Skeletal muscle tissue (tissue), 4 donors: ENCODE results near the gene PRPS1L1. TPM values are rescaled to one million over a fixed set of nuclear protein-coding genes. Genes with fewer than 3 reads are reported as not detected.

Experiments used
- H3K27ac ChIP-seq: one replicate; pipeline ENCODE4 v1.7.0; 2013; ENCODE audit warnings: mild to moderate bottlenecking, low read depth, low read length, inconsistent platforms
- H3K27me3 ChIP-seq, 3 donors: one replicate each; pipeline ENCODE4 v1.7.0; 2013; ENCODE audit warnings: low read length in 3 of 3; ENCODE audit not compliant: control insufficient read depth in 3 of 3, insufficient read depth in 3 of 3
- H3K36me3 ChIP-seq, 3 donors: one replicate each; pipeline ENCODE4 v1.7.0; 2013; ENCODE audit warnings: low read length in 3 of 3; ENCODE audit not compliant: control insufficient read depth in 3 of 3, insufficient read depth in 3 of 3
- H3K4me1 ChIP-seq, 3 donors: one replicate each; pipeline ENCODE4 v1.7.0; 2013; ENCODE audit warnings: low read length in 3 of 3, mild to moderate bottlenecking in 3 of 3; ENCODE audit not compliant: control insufficient read depth in 3 of 3, insufficient read depth in 3 of 3
- H3K4me3 ChIP-seq, 3 donors: one replicate each; pipeline ENCODE4 v1.7.0; 2013; ENCODE audit warnings: low read length in 3 of 3
- H3K9ac ChIP-seq, 3 donors: one replicate each; pipeline ENCODE4 v1.7.0; 2013; ENCODE audit warnings: low read length in 3 of 3, mild to moderate bottlenecking in 3 of 3, moderate library complexity in 2 of 3, low read depth in 1 of 3
- H3K9me3 ChIP-seq, 3 donors: one replicate each; pipeline ENCODE4 v1.7.0; 2013; ENCODE audit warnings: low read length in 3 of 3; ENCODE audit not compliant: control insufficient read depth in 3 of 3
- total RNA-seq: library from RNA; depleted of rRNA; stranded (reverse); fragments of >200 nt; gene quantifications from one replicate; pipeline ENCODE4 v1.2.3, GENCODE V29; 2014
- donor health status: Osteomylitis.

PRPS1L1 gene
- total RNA-seq, 1 donor from 2014 or later: not detected

DNA sequence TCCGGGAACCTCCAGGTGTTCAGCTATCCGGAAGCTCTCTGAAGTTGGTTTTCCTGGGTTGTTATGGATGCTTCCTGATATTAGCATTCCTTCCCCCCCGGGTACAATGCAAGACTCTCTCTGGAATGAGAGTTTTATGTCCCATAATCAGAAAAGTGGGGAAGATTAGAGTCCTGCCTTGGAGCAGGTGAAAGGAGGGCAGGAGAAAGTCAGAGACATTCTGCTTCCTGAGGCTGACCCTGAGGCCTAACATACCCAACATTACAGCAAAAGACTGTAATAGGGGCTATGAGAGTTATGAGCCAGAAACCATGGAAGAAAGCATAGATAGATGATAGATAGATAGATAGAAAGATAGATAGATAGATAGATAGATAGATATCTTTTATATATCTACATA is 36.9 kb downstream of the PRPS1L1 start:
- Histone ChIP-seq H3K36me3 (no peaks in the 10 kb centered on the region), H3K27me3 (no peaks in the 10 kb centered on the region), H3K4me3 (no peak overlapping the region), H3K4me1 (no peaks in the 10 kb centered on the region), H3K9ac (no peak overlapping the region), H3K27ac (no peak overlapping the region), H3K9me3 (no peaks in the 10 kb centered on the region)

GRCh38 chr7:17989546-17989945 is 38.1 kb downstream of the PRPS1L1 start:
- H3K4me1 ChIP-seq: no peaks in the 10 kb centered on the region
- no peak overlapping the region for H3K9ac ChIP-seq
- no peak overlapping the region for H3K27ac ChIP-seq
- no peaks in the 10 kb centered on the region for H3K9me3 ChIP-seq
- H3K4me3 ChIP-seq: no peak overlapping the region
- H3K36me3 ChIP-seq: no peaks in the 10 kb centered on the region
- no peaks in the 10 kb centered on the region for H3K27me3 ChIP-seq

- Histone ChIP-seq H3K4me1 (no peaks in the 10 kb centered on the region), H3K36me3 (no peaks in the 10 kb centered on the region), H3K27me3 (no peaks in the 10 kb centered on the region), H3K27ac (no peak overlapping the region), H3K4me3 (no peak overlapping the region), H3K9ac (no peak overlapping the region), H3K9me3 (no peaks in the 10 kb centered on the region)
Measured at GRCh38 chr7:17988858-17989257, 38.8 kb downstream of the PRPS1L1 start.

GRCh38 chr7:17988141-17988540 is 39.5 kb downstream of the PRPS1L1 start:
- Histone ChIP-seq H3K27me3 (no peaks in the 10 kb centered on the region), H3K4me3 (no peak overlapping the region), H3K4me1 (no peaks in the 10 kb centered on the region), H3K36me3 (no peaks in the 10 kb centered on the region), H3K27ac (no peak overlapping the region), H3K9ac (no peak overlapping the region), H3K9me3 (no peaks in the 10 kb centered on the region)

- Histone ChIP-seq H3K4me3 (no peak overlapping the region), H3K9me3 (no peaks in the 10 kb centered on the region), H3K36me3 (no peaks in the 10 kb centered on the region), H3K27me3 (no peaks in the 10 kb centered on the region), H3K27ac (no peak overlapping the region), H3K4me1 (no peaks in the 10 kb centered on the region), H3K9ac (no peak overlapping the region)
Measured at GRCh38 chr7:17986851-17987250, 40.8 kb downstream of the PRPS1L1 start.

DNA sequence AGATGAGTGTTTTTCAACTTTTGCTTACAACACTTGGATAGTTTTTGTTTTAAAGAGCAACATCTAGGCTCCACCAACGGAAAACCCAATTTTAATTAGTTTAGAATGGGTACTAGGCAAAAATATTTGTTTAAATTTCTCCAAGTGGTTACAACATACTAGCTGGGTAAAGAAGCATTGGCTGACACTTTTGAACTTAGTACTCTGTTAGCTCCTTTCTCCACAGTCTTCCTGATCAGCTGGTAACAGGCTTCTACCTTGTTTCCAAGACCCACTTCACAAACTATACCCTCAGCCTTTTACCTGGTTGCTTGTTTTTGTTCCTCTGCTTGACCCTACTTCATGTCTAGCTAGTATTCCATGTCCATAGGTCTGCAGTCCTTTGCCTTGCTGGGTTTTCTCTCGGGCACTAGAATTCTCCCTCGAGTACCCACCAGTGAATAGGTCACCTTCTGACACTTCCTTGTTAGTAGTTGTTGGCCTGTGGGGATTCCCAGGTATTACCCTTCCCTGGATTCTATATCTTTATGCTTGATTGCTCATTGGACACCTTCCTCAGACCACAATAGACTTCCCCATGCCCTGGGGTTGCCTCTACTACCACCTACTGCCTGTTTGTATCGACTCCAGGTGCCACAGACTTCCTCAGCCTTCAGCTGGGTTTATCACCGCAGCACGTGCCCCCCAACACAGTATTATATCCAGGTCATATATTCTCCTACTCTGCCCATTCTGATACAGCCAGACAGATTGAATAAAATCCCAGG is 42.0 kb downstream of the PRPS1L1 start:
- no peak overlapping the region for H3K27ac ChIP-seq
- no peaks in the 10 kb centered on the region for H3K27me3 ChIP-seq
- H3K4me3 ChIP-seq: no peak overlapping the region
- H3K9me3 ChIP-seq: no peaks in the 10 kb centered on the region
- no peak overlapping the region for H3K9ac ChIP-seq
- no peaks in the 10 kb centered on the region for H3K36me3 ChIP-seq
- no peaks in the 10 kb centered on the region for H3K4me1 ChIP-seq

DNA sequence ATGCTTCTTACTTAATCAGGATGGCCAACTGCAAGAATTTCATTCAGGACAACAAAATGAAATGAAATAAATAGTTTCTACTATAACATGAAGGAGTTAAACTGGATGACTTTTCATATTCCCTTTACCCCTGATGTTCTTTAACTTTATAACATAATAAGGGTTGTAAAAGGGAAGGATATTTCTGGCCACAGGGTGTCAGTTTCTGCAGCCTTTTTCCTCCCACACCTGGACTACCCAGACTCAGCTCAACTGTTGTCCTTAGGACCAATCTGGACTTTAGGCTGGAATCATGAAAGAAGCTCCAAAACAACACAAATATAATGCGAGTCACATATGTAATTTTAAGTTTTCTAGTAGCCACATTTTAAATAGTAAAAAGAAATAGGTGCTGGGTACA is 43.4 kb downstream of the PRPS1L1 start:
- H3K9me3 ChIP-seq: no peaks in the 10 kb centered on the region
- no peak overlapping the region for H3K27ac ChIP-seq
- no peaks in the 10 kb centered on the region for H3K27me3 ChIP-seq
- no peak overlapping the region for H3K4me3 ChIP-seq
- no peak overlapping the region for H3K9ac ChIP-seq
- no peaks in the 10 kb centered on the region for H3K4me1 ChIP-seq
- no peaks in the 10 kb centered on the region for H3K36me3 ChIP-seq

DNA sequence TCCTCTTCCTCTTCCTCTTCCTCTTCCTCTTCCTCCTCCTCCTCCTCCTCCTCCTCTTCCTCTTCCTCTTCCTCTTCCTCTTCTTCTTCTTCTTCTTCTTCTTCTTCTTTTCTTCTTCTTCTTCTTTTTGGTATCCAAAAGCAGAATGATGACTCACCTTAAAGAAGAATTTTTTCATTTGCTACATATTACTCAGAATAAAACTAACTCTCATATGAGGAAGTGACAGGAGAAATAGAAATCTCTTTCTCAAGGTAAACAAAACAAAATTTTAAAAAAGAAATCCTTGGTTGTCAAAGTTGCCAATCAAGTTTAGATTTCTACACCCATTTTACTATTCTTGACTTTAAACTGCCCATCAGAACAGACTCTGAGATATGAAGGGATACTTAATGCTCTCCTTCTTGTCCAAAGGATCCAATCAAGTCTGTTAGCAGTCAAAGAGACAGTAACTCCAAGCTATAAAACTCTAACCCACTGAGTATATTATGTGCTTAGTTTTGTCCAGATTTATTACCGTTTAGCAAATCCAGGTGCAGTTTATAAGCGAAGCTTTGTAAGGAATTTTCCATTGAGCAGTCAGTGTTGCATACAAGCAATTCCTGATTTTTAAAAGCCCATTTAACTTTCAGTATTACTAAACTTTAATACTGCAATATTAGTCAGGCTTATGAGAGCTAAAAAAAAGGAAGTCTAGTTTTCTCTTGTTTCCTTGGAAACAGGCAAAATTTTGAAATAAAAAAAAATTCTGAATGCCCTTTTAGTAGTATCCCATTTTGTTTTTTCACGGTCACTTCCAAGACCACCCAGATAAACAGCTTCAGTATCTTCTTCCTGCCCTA is 44.2 kb downstream of the PRPS1L1 start:
- no peaks in the 10 kb centered on the region for H3K27me3 ChIP-seq
- H3K36me3 ChIP-seq: no peaks in the 10 kb centered on the region
- H3K27ac ChIP-seq: no peak overlapping the region
- H3K4me3 ChIP-seq: no peak overlapping the region
- H3K9me3 ChIP-seq: no peaks in the 10 kb centered on the region
- H3K9ac ChIP-seq: no peak overlapping the region
- no peaks in the 10 kb centered on the region for H3K4me1 ChIP-seq

- no peak overlapping the region for H3K9ac ChIP-seq
- H3K27ac ChIP-seq: no peak overlapping the region
- H3K4me1 ChIP-seq: no peaks in the 10 kb centered on the region
- H3K9me3 ChIP-seq: no peaks in the 10 kb centered on the region
- H3K4me3 ChIP-seq: no peak overlapping the region
- H3K36me3 ChIP-seq: no peaks in the 10 kb centered on the region
- H3K27me3 ChIP-seq: no peaks in the 10 kb centered on the region
Measured at GRCh38 chr7:17976952-17977351, 50.7 kb downstream of the PRPS1L1 start.
